Measurements from ENCODE around the gene VAMP2. TPM values are rescaled to one million over a fixed set of nuclear protein-coding genes. Genes with fewer than 3 reads are reported as not detected.

The VAMP2 gene
- total RNA-seq, 4 donors from 2014 or later = 43.5 to 58.9 (median 49.3) TPM

GRCh38 chr17:8124350-8125153 is 38.2 kb downstream of the VAMP2 start:
- TF ChIP-seq POLR2A (IDR thresholded peaks at IDR 0.05) (no peak), CTCF (IDR thresholded peaks at IDR 0.05) (no peak)
- no peak for DNase-seq (ENCODE audit: low spot score in 2 of 2)
- WGBS, 2 donors = 4 to 5% methylated on average over 24 of the region's 24 CpGs
- intact Hi-C loops (cut with DNase I; ENCODE audit: low total_unique reads) = no loop called here
- no peak overlapping the region for H3K4me3 ChIP-seq (ENCODE audit: low read depth, poor library complexity, severe bottlenecking)

- H3K4me3 ChIP-seq (ENCODE audit: low read depth, poor library complexity, severe bottlenecking) = no peak within 1 kb of the TSS
- intact Hi-C loops (cut with DNase I; ENCODE audit: low total_unique reads) = no loop called here
- 0% methylated on average over 29 of the region's 29 CpGs for WGBS, 2 donors
- DNase-seq (ENCODE audit: low spot score in 2 of 2) = no peak
- TF ChIP-seq POLR2A (IDR thresholded peaks at IDR 0.05) (no peak), CTCF (IDR thresholded peaks at IDR 0.05) (no peak)
Observed at GRCh38 chr17:8123695-8124349, 38.9 kb downstream of the VAMP2 start, which contains the start of gene HES7. TSS of gene HES7 (minus strand) at chr17:8124106. CDS start at chr17:8124084, 22 bp downstream.

- H3K4me3 ChIP-seq (ENCODE audit: low read depth, poor library complexity, severe bottlenecking) = no peak overlapping the region
- TF ChIP-seq CTCF (IDR thresholded peaks at IDR 0.05) (no peak), POLR2A (IDR thresholded peaks at IDR 0.05) (no peak)
- intact Hi-C loops (cut with DNase I; ENCODE audit: low total_unique reads) = no loop called here
- WGBS, 2 donors = 0 to 1% methylated on average over 45 to 55 of the region's 55 CpGs
- DNase-seq (ENCODE audit: low spot score in 2 of 2) = peak in 1 of 2 donors; percentile 93
Observed at GRCh38 chr17:8122924-8123694, 39.6 kb downstream of the VAMP2 start.

- intact Hi-C loops (cut with DNase I; ENCODE audit: low total_unique reads) = no loop called here
Observed at GRCh38 chr17:8122422-8122923, 40.3 kb downstream of the VAMP2 start.

More at GRCh38 chr17:8122422-8122923, 40.3 kb downstream of the VAMP2 start:
- peak in 1 of 2 donors; percentile 89 for DNase-seq (ENCODE audit: low spot score in 2 of 2)
- 0 to 1% methylated on average over 29 of the region's 29 CpGs for WGBS, 2 donors
- peak overlapping the region; percentile 38 for H3K4me3 ChIP-seq (ENCODE audit: low read depth, poor library complexity, severe bottlenecking)
- TF ChIP-seq CTCF (IDR thresholded peaks at IDR 0.05) (no peak), POLR2A (IDR thresholded peaks at IDR 0.05) (no peak)
